Ovary (tissue), 3 donors: ENCODE data around the gene INPP4A.

Source experiments
- EP300 ChIP-seq: sonication (generic); formaldehyde crosslinking; IDR thresholded peaks from one replicate; pipeline ENCODE4 v1.6.1; 2017; ENCODE audit warnings: antibody characterized with exemption
- POLR2A ChIP-seq: fragments of 450-650 bp; IDR thresholded peaks from one replicate; pipeline ENCODE4 v1.6.1; 2017; ENCODE audit warnings: antibody characterized with exemption, mild to moderate bottlenecking, moderate library complexity
- TF ChIP-seq, protein P1 (sequence below), 3 donors: fragments of 450-650 bp in 2 of 3; fragments of 200-600 bp in 1 of 3; IDR thresholded peaks; one replicate each; pipeline versions ENCODE4 v1.5.1 to v1.8.0; 2016 to 2022; ENCODE audit warnings: antibody characterized with exemption in 3 of 3, mild to moderate bottlenecking in 1 of 3
- donor health status: DM: no; HTN: no; CAD: no.

DNA sequence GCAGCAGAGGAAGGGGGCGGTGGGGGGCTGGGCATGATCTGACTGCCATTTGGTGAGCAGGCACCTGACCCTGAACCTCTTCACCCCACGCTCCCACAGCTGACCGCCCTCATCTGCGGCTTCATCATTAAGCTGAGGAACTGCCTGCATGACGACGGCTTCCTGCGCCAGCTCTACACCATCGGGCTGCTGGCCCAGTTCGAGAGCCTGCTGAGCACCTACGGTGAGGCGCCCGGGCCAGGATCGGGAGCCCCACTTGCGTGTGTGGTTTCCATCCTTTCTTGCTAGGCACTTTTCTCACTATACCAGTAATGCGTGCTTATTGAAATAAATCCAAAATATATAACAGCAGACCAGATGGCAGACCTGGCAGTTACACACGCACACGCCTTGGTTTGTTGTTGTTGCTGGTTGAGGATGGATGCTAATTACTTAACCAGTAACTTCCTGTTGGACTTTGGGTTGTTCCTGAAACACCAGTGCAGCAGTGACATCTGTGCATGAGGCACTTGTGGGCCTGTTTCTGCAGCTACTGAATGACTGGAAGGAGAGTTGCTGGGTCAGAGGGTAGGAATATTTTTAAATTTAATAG is 120.0 kb downstream of the INPP4A start:
- TF ChIP-seq, protein P1, sequence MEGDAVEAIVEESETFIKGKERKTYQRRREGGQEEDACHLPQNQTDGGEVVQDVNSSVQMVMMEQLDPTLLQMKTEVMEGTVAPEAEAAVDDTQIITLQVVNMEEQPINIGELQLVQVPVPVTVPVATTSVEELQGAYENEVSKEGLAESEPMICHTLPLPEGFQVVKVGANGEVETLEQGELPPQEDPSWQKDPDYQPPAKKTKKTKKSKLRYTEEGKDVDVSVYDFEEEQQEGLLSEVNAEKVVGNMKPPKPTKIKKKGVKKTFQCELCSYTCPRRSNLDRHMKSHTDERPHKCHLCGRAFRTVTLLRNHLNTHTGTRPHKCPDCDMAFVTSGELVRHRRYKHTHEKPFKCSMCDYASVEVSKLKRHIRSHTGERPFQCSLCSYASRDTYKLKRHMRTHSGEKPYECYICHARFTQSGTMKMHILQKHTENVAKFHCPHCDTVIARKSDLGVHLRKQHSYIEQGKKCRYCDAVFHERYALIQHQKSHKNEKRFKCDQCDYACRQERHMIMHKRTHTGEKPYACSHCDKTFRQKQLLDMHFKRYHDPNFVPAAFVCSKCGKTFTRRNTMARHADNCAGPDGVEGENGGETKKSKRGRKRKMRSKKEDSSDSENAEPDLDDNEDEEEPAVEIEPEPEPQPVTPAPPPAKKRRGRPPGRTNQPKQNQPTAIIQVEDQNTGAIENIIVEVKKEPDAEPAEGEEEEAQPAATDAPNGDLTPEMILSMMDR (IDR thresholded peaks at IDR 0.05) = no peak
- TF ChIP-seq POLR2A = no peak
- TF ChIP-seq EP300 = no peak
